NCI-H69 (cell line): Measurements from ENCODE around the gene PITPNM1.
"Not testable (repeated sequence)": the region's sequence is repeated elsewhere in the genome, so short reads cannot be mapped to it uniquely, and the experiment has no call there.

Source experiments
- DNase-seq: peaks from one replicate; lab custom pipeline; 2025; lab: John Stamatoyannopoulos, UW

Gene PITPNM1

GRCh38 chr11:67504950-67505581, at the start of gene PITPNM1:
TSS of gene PITPNM1 (minus strand) at chr11:67505363. CDS start at chr11:67504180, 1,183 bp downstream.
- peak; percentile 91 for DNase-seq

GRCh38 chr11:67551697-67552096, 46.5 kb upstream of the PITPNM1 start:
- not testable (repeated sequence) for DNase-seq

GRCh38 chr11:67551127-67551526, 46.0 kb upstream of the PITPNM1 start:
- no peak for DNase-seq

GRCh38 chr11:67548555-67549110, 43.5 kb upstream of the PITPNM1 start:
- no peak for DNase-seq

- not testable (repeated sequence) for DNase-seq
These were observed 42.9 kb upstream of the PITPNM1 start for GRCh38 chr11:67548112-67548511.

- DNase-seq, result no peak
These were observed 40.1 kb upstream of the PITPNM1 start for GRCh38 chr11:67545280-67545679.

- no peak for DNase-seq
These were observed 39.6 kb upstream of the PITPNM1 start for GRCh38 chr11:67544616-67545242.

GRCh38 chr11:67543585-67543984, 38.4 kb upstream of the PITPNM1 start:
- no peak for DNase-seq

GRCh38 chr11:67542971-67543370, 37.8 kb upstream of the PITPNM1 start:
- DNase-seq, result no peak

GRCh38 chr11:67542169-67542568, 37.0 kb upstream of the PITPNM1 start:
- no peak for DNase-seq

- no peak for DNase-seq
These were observed 36.0 kb upstream of the PITPNM1 start for GRCh38 chr11:67541198-67541597.

GRCh38 chr11:67539550-67539949, 34.4 kb upstream of the PITPNM1 start:
- no peak for DNase-seq

GRCh38 chr11:67538823-67539505, 33.8 kb upstream of the PITPNM1 start:
- no peak for DNase-seq

- no peak for DNase-seq
These were observed 33.1 kb upstream of the PITPNM1 start for GRCh38 chr11:67538306-67538705.

- DNase-seq, result no peak
These were observed 30.4 kb upstream of the PITPNM1 start for GRCh38 chr11:67535561-67535960.

- no peak for DNase-seq
These were observed 29.0 kb upstream of the PITPNM1 start for GRCh38 chr11:67534070-67534679.

- no peak for DNase-seq
These were observed 27.7 kb upstream of the PITPNM1 start for GRCh38 chr11:67532889-67533288.

- DNase-seq, result no peak
These were observed 25.1 kb upstream of the PITPNM1 start for GRCh38 chr11:67530282-67530592.

- no peak for DNase-seq
These were observed 23.2 kb upstream of the PITPNM1 start for GRCh38 chr11:67528376-67528775.

- DNase-seq, result no peak
These were observed 20.3 kb upstream of the PITPNM1 start for GRCh38 chr11:67525275-67525976.

- DNase-seq, result no peak
These were observed 19.3 kb upstream of the PITPNM1 start for GRCh38 chr11:67524480-67524808.
